Choroid plexus epithelial cell (primary cell): ENCODE results near the gene ARHGAP26.

Source experiments
- DNase-seq: peaks from one replicate; pipeline ENCODE4 v3.0.0-alpha.2; 2010; ENCODE audit warnings: low read depth
- H3K4me3 ChIP-seq: 2 replicates; pipeline ENCODE4 v1.5.1; 2011; ENCODE audit warnings: low read depth, mild to moderate bottlenecking, control low read depth, low read length, moderate library complexity
- TF ChIP-seq, protein P1 (sequence below): conservative IDR thresholded peaks from 2 replicates; pipeline ENCODE4 v1.5.1; 2011; ENCODE audit warnings: low read depth, mild to moderate bottlenecking, control low read depth, inconsistent platforms, low read length, moderate library complexity

Gene ARHGAP26

DNA sequence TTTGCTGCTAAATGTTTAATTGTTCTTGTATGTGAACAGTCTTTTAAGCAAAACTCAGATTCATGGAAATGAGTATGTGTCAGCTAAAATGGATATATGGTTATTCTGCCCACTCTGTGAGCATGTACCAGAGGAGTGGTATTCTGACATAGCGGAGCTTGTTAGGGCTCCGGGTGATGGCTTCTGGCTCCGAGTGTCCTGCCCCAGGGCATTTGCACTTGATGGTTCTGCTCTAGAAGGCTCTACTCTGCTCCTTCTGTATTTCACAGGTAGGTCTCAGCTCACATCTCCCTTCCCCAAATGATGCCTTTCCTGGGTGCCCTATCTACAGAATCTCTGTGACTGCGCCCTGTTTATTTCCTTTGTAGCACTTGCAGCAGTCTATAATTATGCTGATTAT lies 113.3 kb downstream of the ARHGAP26 start:
- DNase-seq: no peak
- TF ChIP-seq, protein P1, sequence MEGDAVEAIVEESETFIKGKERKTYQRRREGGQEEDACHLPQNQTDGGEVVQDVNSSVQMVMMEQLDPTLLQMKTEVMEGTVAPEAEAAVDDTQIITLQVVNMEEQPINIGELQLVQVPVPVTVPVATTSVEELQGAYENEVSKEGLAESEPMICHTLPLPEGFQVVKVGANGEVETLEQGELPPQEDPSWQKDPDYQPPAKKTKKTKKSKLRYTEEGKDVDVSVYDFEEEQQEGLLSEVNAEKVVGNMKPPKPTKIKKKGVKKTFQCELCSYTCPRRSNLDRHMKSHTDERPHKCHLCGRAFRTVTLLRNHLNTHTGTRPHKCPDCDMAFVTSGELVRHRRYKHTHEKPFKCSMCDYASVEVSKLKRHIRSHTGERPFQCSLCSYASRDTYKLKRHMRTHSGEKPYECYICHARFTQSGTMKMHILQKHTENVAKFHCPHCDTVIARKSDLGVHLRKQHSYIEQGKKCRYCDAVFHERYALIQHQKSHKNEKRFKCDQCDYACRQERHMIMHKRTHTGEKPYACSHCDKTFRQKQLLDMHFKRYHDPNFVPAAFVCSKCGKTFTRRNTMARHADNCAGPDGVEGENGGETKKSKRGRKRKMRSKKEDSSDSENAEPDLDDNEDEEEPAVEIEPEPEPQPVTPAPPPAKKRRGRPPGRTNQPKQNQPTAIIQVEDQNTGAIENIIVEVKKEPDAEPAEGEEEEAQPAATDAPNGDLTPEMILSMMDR: no peak

DNA sequence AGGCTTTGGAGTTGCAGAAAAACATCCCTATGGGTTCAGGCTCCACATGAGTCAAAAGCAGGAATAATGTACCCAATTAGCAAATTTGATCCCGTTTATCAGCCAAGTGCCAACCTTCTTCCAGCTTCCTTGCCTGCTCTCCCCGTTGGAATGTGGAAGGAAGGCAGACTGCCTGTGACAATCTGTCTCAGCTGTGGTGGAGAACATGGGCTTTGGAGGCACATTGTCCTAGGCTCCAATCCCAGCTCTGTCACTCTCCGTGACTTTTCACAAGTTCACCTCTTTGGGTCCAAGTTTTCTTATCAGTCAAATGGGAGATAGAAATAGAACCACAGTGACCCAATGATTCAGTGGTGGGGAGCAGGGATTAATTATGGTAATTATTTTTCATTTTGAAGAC lies 113.9 kb downstream of the ARHGAP26 start:
- TF ChIP-seq, protein P1: no peak
- H3K4me3 ChIP-seq: no peak overlapping the region
- DNase-seq: no peak

More for the DNA sequence above, 113.3 kb downstream of the ARHGAP26 start:
- no peak overlapping the region for H3K4me3 ChIP-seq

DNA sequence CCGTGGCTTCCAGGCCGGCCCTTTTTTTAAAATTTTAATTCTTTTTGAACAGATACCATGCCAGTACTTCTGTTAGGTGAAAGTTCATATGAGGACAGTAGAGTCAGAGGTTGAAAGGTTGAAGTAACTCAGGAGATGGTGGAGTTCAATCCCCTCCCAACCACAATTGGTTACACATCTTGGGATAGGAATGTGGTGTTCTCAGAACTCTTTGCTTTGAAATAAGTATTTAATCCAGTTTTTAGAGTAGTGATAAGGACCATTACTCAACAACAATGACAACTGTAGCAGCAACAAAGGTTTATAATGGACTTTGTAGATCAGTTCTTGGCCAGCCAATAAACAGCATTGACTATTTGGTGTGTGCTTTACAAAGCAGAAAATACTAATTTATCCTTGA lies 116.0 kb downstream of the ARHGAP26 start:
- TF ChIP-seq, protein P1: no peak
- H3K4me3 ChIP-seq: no peak overlapping the region
- DNase-seq: peak; percentile 31

DNA sequence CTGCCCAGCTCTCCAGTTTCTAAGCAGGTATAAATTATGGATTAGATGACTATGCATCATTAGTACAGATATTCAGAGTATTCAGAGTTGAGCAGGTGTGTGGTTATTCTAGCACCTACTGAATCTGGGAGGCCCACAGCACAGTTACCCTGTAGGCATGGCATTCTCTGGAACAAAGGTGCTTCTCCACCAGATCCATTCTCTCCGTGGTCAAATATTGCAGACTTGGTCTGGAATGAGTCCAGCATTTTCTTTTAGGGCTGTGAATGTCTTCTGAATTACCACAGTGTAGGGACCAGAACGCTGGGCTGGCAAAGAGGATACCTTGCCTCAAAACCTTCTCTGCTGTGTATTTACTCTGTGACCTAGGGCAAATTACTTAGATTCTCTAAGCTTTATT lies 116.8 kb downstream of the ARHGAP26 start:
- TF ChIP-seq, protein P1: no peak
- DNase-seq: no peak
- no peak overlapping the region for H3K4me3 ChIP-seq

DNA sequence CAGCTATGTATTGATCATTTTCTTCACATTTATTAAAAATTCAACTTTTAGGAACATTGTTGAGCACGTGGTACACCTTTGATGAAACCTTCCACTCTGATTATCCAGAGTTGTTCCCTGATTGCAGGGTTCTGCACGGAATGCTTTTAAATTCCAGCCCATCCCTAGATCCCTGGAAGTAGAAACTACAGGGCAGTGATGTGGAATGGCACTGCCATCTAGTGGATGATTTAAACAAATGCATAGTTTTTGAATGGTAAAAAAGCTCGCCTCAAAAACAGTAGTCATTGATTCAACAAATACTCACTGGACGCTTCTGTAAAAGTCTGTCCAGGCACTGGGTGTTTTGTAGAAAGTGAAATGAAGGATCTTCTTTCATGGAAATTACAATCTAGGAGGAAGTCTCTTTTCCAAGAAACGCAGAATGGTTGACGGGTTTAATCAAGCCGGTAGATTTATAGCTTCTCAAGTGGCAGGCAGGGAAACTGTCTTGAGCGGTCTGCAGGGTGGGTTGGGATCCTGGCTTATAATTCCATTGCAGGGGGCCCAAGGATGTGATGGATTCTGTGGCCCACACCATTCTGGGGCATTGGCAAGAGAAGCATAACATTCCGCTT lies 118.4 kb downstream of the ARHGAP26 start:
- TF ChIP-seq, protein P1: peak; percentile 73
- no peak overlapping the region for H3K4me3 ChIP-seq
- DNase-seq: peak; percentile 77

DNA sequence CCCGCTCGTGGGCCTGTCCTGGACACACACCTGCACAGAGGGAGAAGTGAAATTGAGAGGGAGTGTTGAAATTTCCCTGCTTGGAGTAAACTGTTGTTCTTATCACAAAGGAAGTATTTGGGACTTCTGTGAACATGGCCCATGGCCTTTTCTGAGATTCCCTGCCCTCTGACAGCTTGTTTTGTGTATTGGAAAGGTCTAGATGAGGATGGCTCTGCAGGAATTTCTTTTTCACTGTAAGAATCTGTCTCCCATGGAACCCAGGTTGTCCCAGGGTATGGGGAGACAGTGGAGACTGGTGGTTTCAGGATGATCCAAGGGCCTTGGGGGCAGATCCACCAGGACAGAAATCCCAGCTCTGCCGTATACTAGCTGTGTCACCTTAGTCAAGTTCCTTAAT lies 121.8 kb downstream of the ARHGAP26 start:
- no peak overlapping the region for H3K4me3 ChIP-seq
- TF ChIP-seq, protein P1: no peak

DNA sequence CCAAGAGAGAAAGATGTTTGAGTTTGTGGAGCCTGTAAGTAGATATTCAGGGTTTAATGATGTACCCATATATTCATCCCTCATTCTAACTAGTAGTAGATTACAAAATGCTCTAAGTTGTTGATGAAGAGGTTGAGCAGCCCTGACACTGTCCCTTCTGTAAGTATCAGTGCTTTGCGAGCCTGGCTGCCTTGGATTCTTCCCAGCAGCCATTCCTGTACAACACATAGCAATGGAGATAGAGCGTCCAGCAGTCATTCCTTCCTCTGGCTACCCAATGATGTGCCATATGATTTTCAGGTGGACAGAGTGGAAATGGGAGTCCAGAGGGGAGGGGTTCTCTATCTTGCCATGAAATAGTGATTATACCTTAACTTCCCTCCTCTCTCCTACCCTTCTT lies 124.1 kb downstream of the ARHGAP26 start:
- no peak overlapping the region for H3K4me3 ChIP-seq
- no peak for DNase-seq
- TF ChIP-seq, protein P1: no peak

More for the DNA sequence above, 121.8 kb downstream of the ARHGAP26 start:
- no peak for DNase-seq
